ENCODE data around the gene HRH2.

The HRH2 gene

GRCh38 chr5:175681045-175681967 lies 23.4 kb downstream of the HRH2 start:
- FAIRE-seq = no peak

DNA sequence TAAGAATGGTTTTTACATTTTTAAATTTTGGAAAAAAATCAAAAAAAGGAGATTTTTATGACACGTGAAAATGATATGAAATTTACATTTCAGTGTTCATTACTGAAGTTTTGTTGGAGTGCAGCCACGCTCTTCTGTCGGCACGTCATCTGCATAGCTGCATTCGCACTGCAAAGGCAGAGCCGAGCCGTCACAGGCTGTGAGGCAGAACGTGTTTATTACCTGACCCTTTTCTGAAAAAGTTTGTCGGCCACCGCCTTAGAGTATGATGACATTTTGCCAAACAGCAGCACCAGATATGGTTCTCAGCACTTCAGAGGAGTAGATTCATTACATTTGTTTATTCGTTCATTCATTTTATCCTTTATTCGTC lies 24.1 kb downstream of the HRH2 start:
- DNase-seq (ENCODE audit: insufficient read length) (no peak), FAIRE-seq (no peak)
- no peak for TF ChIP-seq POLR2A (IDR thresholded peaks at IDR 0.05; ENCODE audit: low read depth, low read length)
- no peak for TF ChIP-seq POLR2AphosphoS5 (IDR thresholded peaks at IDR 0.05; ENCODE audit: low read depth, low read length)
- TF ChIP-seq TAF1 (IDR thresholded peaks at IDR 0.05; ENCODE audit: borderline replicate concordance, low read depth, low read length) = no peak

More at GRCh38 chr5:175681045-175681967, 23.4 kb downstream of the HRH2 start:
- TF ChIP-seq TAF1 (IDR thresholded peaks at IDR 0.05; ENCODE audit: borderline replicate concordance, low read depth, low read length) (no peak), POLR2A (IDR thresholded peaks at IDR 0.05; ENCODE audit: low read depth, low read length) (no peak), POLR2AphosphoS5 (IDR thresholded peaks at IDR 0.05; ENCODE audit: low read depth, low read length) (no peak)
- no peak for DNase-seq (ENCODE audit: insufficient read length)

DNA sequence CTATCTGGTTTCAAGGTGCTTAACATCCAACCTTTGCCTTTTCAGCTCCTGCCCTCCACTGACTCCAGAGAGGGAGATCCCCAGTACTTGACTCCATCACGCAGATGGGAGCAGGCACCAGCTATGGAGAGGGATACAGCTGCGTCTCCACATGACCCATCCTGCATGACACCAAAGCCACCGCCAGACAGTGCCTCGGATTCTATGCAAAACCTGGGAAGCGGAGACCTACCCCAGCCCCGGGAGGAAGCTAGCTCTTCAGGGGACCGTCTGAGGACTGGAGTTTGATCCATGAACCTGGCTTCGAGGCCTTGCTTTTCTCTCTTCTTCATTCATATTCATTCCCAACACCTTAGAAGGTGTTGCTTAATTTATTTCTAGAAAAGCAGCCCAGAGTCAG lies 24.8 kb downstream of the HRH2 start:
- FAIRE-seq (no peak), DNase-seq (ENCODE audit: insufficient read length) (no peak)
- TF ChIP-seq TAF1 (IDR thresholded peaks at IDR 0.05; ENCODE audit: borderline replicate concordance, low read depth, low read length) = no peak
- TF ChIP-seq POLR2AphosphoS5 (IDR thresholded peaks at IDR 0.05; ENCODE audit: low read depth, low read length) = no peak
- no peak for TF ChIP-seq POLR2A (IDR thresholded peaks at IDR 0.05; ENCODE audit: low read depth, low read length)

GRCh38 chr5:175683231-175683630 lies 25.4 kb downstream of the HRH2 start:
- TF ChIP-seq TAF1 (IDR thresholded peaks at IDR 0.05; ENCODE audit: borderline replicate concordance, low read depth, low read length) = no peak
- TF ChIP-seq POLR2AphosphoS5 (IDR thresholded peaks at IDR 0.05; ENCODE audit: low read depth, low read length) = no peak
- TF ChIP-seq POLR2A (IDR thresholded peaks at IDR 0.05; ENCODE audit: low read depth, low read length) = no peak
- FAIRE-seq (no peak), DNase-seq (ENCODE audit: insufficient read length) (no peak)

GRCh38 chr5:175683921-175684320 lies 26.1 kb downstream of the HRH2 start:
- DNase-seq (ENCODE audit: insufficient read length) (no peak), FAIRE-seq (no peak)
- TF ChIP-seq TAF1 (IDR thresholded peaks at IDR 0.05; ENCODE audit: borderline replicate concordance, low read depth, low read length) = no peak
- no peak for TF ChIP-seq POLR2A (IDR thresholded peaks at IDR 0.05; ENCODE audit: low read depth, low read length)
- TF ChIP-seq POLR2AphosphoS5 (IDR thresholded peaks at IDR 0.05; ENCODE audit: low read depth, low read length) = no peak

DNA sequence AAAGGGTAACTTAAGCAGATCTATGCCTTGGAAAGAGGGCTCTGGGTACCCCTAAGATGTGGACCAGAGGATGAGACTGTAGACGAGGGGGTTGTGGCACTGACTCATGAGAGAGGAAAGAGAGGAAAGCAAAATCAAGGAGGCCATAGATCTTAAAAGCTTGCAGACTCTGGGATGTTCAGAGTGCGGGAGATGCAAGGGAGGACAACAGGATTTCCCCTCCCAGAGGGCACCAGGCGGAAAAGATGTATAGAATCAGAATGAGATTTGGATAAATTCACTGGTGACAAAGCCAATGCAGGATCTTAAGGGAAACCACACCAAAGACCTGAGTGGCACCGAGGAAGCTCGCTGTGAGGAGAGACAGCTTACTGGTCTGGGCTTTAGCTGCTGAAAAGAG lies 27.1 kb downstream of the HRH2 start:
- TF ChIP-seq POLR2A (IDR thresholded peaks at IDR 0.05; ENCODE audit: low read depth, low read length) (no peak), TAF1 (IDR thresholded peaks at IDR 0.05; ENCODE audit: borderline replicate concordance, low read depth, low read length) (no peak), POLR2AphosphoS5 (IDR thresholded peaks at IDR 0.05; ENCODE audit: low read depth, low read length) (no peak)
- no peak for DNase-seq (ENCODE audit: insufficient read length)
- no peak for FAIRE-seq

- DNase-seq (ENCODE audit: insufficient read length) (no peak), FAIRE-seq (no peak)
- no peak for TF ChIP-seq TAF1 (IDR thresholded peaks at IDR 0.05; ENCODE audit: borderline replicate concordance, low read depth, low read length)
- TF ChIP-seq POLR2A (IDR thresholded peaks at IDR 0.05; ENCODE audit: low read depth, low read length) = no peak
- TF ChIP-seq POLR2AphosphoS5 (IDR thresholded peaks at IDR 0.05; ENCODE audit: low read depth, low read length) = no peak
These were observed 28.0 kb downstream of the HRH2 start for GRCh38 chr5:175685701-175686350.

DNA sequence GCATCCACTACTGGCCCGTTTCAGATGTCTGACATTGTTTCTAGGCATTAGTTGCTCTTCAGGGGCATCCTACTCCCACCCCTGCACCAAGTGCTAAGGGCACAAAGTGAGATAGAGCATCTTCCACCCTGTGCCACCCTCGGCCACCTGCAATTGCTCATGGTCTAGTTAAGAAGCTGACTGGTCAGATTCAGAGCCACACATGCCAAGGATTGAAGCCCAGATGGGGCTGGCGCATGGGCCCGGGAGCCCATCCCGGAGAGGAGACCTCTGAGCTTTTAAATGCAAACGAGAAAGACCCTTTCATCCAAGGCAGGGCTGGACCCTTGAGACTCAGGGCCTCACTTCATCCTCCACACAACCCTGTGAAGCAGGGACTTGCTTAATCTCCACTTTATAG lies 28.5 kb downstream of the HRH2 start:
- FAIRE-seq = no peak
- no peak for DNase-seq (ENCODE audit: insufficient read length)

GRCh38 chr5:175686826-175687225 lies 29.0 kb downstream of the HRH2 start:
- no peak for DNase-seq (ENCODE audit: insufficient read length)
- TF ChIP-seq POLR2AphosphoS5 (IDR thresholded peaks at IDR 0.05; ENCODE audit: low read depth, low read length) (no peak), POLR2A (IDR thresholded peaks at IDR 0.05; ENCODE audit: low read depth, low read length) (no peak), TAF1 (IDR thresholded peaks at IDR 0.05; ENCODE audit: borderline replicate concordance, low read depth, low read length) (no peak)
- no peak for FAIRE-seq

More for the DNA sequence above, 28.5 kb downstream of the HRH2 start:
- TF ChIP-seq POLR2A (IDR thresholded peaks at IDR 0.05; ENCODE audit: low read depth, low read length) (no peak), TAF1 (IDR thresholded peaks at IDR 0.05; ENCODE audit: borderline replicate concordance, low read depth, low read length) (no peak), POLR2AphosphoS5 (IDR thresholded peaks at IDR 0.05; ENCODE audit: low read depth, low read length) (no peak)

DNA sequence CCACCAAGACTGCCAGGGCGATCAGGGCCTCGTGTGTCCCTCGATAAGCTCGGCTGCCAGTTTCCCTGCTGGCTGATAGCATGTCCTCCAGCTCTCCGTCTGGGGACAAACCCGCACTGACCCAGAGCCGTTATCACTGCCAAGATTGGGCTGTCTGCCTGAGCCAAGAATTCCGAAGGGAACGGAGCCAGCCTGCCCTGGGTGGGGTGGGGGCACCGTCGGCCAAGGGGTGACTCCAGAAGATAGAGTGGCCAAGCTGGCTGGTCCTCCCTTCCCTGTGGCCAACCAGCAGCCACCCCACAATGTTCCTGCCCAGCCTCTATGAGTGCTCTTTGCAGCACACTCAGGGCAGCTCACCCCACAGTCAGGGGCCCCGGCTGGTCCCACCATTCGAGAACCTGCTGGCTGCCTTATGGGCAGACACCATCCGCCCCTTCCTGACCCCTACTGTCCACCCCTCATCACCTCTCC lies 29.4 kb downstream of the HRH2 start:
- FAIRE-seq (no peak), DNase-seq (ENCODE audit: insufficient read length) (no peak)
- no peak for TF ChIP-seq POLR2A (IDR thresholded peaks at IDR 0.05; ENCODE audit: low read depth, low read length)
- TF ChIP-seq TAF1 (IDR thresholded peaks at IDR 0.05; ENCODE audit: borderline replicate concordance, low read depth, low read length) = no peak
- no peak for TF ChIP-seq POLR2AphosphoS5 (IDR thresholded peaks at IDR 0.05; ENCODE audit: low read depth, low read length)

- DNase-seq (ENCODE audit: insufficient read length) (no peak), FAIRE-seq (no peak)
- TF ChIP-seq POLR2A (IDR thresholded peaks at IDR 0.05; ENCODE audit: low read depth, low read length) (no peak), TAF1 (IDR thresholded peaks at IDR 0.05; ENCODE audit: borderline replicate concordance, low read depth, low read length) (no peak), POLR2AphosphoS5 (IDR thresholded peaks at IDR 0.05; ENCODE audit: low read depth, low read length) (no peak)
These were observed 30.7 kb downstream of the HRH2 start for GRCh38 chr5:175688352-175689146.
